Gastrocnemius medialis (tissue), 4 donors: ENCODE results near the gene CCN5. TPM values are rescaled to one million over a fixed set of nuclear protein-coding genes. Genes with fewer than 3 reads are reported as not detected.

Experiments used
- ATAC-seq, 2 donors: fragments of 150-250 bp; one replicate each; pipeline ENCODE4 v1.9.1; 2016
- DNase-seq, 2 donors: peaks; one replicate each; pipeline ENCODE4 v3.0.0-alpha.2; 2019
- H3K27ac ChIP-seq, 4 donors: fragments of 200-600 bp; sonication (generic); 1 replicate in 1 of 4; 2 replicates in 3 of 4; pipeline ENCODE4 v1.5.1; 2016 to 2018; ENCODE audit warnings: mild to moderate bottlenecking in 2 of 4, moderate library complexity in 1 of 4
- H3K27me3 ChIP-seq, 3 donors: fragments of 200-600 bp; sonication (generic) in 2 of 3; 1 replicate in 1 of 3; 2 replicates in 2 of 3; pipeline versions ENCODE4 v1.5.1 to v1.6.0; 2016 to 2019; ENCODE audit warnings: mild to moderate bottlenecking in 1 of 3, moderate library complexity in 1 of 3
- H3K36me3 ChIP-seq, 2 donors: fragments of 200-600 bp; sonication (generic) in 1 of 2; one replicate each; pipeline ENCODE4 v1.5.1; 2017 to 2018
- H3K4me1 ChIP-seq, 2 donors: fragments of 200-600 bp; sonication (generic) in 1 of 2; one replicate each; pipeline ENCODE4 v1.5.1; 2016 to 2017; ENCODE audit warnings: mild to moderate bottlenecking in 2 of 2
- H3K4me3 ChIP-seq, 4 donors: fragments of 200-600 bp; sonication (generic) in 3 of 4; 1 replicate in 1 of 4; 2 replicates in 3 of 4; pipeline ENCODE4 v1.5.1; 2016 to 2019; ENCODE audit warnings: mild to moderate bottlenecking in 2 of 4
- H3K9me3 ChIP-seq, 3 donors: fragments of 200-600 bp; sonication (generic) in 2 of 3; 1 replicate in 1 of 3; 2 replicates in 2 of 3; pipeline ENCODE4 v1.5.1; 2016 to 2019
- POLR2A ChIP-seq, 2 donors: fragments of 450-650 bp; IDR thresholded peaks; one replicate each; pipeline ENCODE4 v1.6.1; 2017; ENCODE audit warnings: antibody characterized with exemption in 2 of 2, mild to moderate bottlenecking in 2 of 2, moderate library complexity in 2 of 2
- in situ Hi-C, 4 donors: fragments of 200-750 bp; cut with MboI; loops; one replicate each; pipeline versions ENCODE4 v1.15.0 to v1.8.0; 2017; ENCODE audit warnings: low sequenced_read_pairs in 4 of 4
- intact Hi-C: fragments of 100-400 bp; cut with DNase I; formaldehyde crosslinking; loops from one replicate; pipeline ENCODE4 v1.15.1; 2023; ENCODE audit warnings: low total_unique reads
- total RNA-seq, 4 donors: library from RNA; depleted of rRNA; stranded (reverse); fragments of >200 nt; gene quantifications; one replicate each; pipeline versions ENCODE4 v1.1.0 to v1.2.3, GENCODE V29; 2016
- TF ChIP-seq, protein P1 (sequence below), 5 experiments: fragments of 450-650 bp in 3 of 5; fragments of 200-600 bp in 2 of 5; sonication (generic) in 2 of 5; IDR thresholded peaks in 4 of 5; conservative IDR thresholded peaks in 1 of 5; 1 replicate in 4 of 5; 2 replicates in 1 of 5; pipeline ENCODE4 v1.5.1; 2016 to 2019; ENCODE audit warnings: antibody characterized with exemption in 5 of 5, mild to moderate bottlenecking in 3 of 5, moderate library complexity in 3 of 5

The CCN5 gene
- total RNA-seq, 4 donors from 2014 or later: 16.4 to 65.3 (median 45.7) TPM

DNA sequence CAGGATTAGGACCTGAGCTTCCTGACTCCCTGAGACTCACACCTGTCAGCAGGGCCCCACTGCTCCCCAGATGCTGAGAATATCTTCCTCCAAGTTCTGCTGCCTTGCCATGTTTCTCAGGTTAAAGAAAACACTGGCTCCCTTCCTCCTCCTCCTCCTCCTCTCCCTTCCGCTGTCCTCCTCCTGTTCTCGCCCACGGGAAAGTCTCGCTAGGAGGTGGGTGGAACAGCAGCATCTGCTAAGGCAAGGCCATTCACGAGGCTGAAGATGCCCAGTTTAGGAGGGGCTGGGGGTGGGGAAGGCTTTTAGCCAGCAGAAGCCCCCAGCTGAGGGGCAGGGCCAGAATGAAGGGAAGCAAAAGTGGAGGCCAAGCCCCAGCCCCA lies 54.3 kb downstream of the CCN5 start:
- Histone ChIP-seq H3K36me3 (no peaks in the 10 kb centered on the region), H3K27ac (no peak overlapping the region), H3K9me3 (no peaks in the 10 kb centered on the region), H3K4me1 (no peaks in the 10 kb centered on the region), H3K4me3 (no peak overlapping the region), H3K27me3 (no peaks in the 10 kb centered on the region)
- no peak for DNase-seq
- TF ChIP-seq, protein P1, sequence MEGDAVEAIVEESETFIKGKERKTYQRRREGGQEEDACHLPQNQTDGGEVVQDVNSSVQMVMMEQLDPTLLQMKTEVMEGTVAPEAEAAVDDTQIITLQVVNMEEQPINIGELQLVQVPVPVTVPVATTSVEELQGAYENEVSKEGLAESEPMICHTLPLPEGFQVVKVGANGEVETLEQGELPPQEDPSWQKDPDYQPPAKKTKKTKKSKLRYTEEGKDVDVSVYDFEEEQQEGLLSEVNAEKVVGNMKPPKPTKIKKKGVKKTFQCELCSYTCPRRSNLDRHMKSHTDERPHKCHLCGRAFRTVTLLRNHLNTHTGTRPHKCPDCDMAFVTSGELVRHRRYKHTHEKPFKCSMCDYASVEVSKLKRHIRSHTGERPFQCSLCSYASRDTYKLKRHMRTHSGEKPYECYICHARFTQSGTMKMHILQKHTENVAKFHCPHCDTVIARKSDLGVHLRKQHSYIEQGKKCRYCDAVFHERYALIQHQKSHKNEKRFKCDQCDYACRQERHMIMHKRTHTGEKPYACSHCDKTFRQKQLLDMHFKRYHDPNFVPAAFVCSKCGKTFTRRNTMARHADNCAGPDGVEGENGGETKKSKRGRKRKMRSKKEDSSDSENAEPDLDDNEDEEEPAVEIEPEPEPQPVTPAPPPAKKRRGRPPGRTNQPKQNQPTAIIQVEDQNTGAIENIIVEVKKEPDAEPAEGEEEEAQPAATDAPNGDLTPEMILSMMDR (IDR thresholded peaks at IDR 0.05 in 4 of 5, conservative IDR thresholded peaks at IDR 0.05 in 1 of 5): no peak
- TF ChIP-seq POLR2A (IDR thresholded peaks at IDR 0.05): no peak
- no peak for ATAC-seq
- intact Hi-C loops (no loop called here), in situ Hi-C loops (no loop called here)

DNA sequence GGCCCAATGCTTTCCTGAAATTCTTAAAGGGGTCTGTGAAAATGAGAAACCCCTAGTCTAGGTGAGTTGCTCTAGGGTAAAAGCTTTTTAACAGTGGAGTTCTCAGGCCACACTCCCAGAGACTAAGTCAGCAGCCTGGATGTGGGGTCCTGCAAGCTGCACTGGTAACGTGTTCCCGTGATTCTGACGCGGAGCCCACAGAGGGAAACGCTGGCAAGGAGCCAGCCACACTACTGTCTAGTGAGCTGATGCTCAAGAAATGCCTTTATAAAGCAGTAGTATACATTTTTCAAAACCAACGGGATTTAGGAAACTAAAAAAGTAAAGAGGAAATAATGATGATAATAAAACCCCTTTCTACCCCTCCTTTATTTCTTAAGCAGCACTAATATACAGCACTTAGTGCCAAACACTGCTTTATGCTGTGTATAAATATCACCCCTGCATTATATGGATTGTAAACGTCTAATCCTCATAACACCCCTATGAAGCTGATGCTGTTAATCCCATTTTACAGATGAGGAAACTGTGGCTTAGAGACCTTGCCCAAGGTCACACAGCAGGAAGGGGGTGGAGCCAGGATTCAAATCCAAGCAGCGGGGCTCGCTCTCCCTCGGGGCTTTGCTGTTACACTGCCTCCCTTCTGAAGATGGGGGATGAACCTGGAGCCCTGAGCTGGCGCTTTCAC lies 55.5 kb downstream of the CCN5 start:
- H3K4me1 ChIP-seq: no peaks in the 10 kb centered on the region
- H3K4me3 ChIP-seq: no peak overlapping the region
- no peaks in the 10 kb centered on the region for H3K27me3 ChIP-seq
- no peaks in the 10 kb centered on the region for H3K36me3 ChIP-seq
- no peak overlapping the region for H3K27ac ChIP-seq
- DNase-seq (no peak), ATAC-seq (no peak)
- intact Hi-C loops: no loop called here
- H3K9me3 ChIP-seq: no peaks in the 10 kb centered on the region
- TF ChIP-seq POLR2A (IDR thresholded peaks at IDR 0.05): no peak
- TF ChIP-seq, protein P1 (IDR thresholded peaks at IDR 0.05 in 4 of 5, conservative IDR thresholded peaks at IDR 0.05 in 1 of 5): no peak
- in situ Hi-C loops: no loop called here

DNA sequence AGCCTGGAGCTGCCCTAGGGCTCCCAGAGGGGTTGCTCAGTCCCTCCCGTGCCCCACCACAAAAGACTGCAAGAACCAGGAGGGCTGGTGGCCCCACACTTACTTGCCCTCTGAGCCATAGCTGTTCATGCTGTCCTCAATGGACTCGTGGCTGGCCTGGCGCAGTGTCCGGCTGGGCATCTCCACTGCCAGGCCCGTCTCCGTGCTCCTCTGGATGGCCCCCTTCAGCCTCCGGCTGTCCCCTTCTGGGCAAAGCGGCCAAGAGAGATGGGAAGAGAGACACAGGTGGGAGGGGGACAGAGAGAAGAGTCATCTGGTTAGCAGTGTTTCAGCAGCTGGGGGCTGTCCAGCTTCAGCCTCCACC lies 56.0 kb downstream of the CCN5 start:
- ATAC-seq: no peak
- intact Hi-C loops: no loop called here

DNA sequence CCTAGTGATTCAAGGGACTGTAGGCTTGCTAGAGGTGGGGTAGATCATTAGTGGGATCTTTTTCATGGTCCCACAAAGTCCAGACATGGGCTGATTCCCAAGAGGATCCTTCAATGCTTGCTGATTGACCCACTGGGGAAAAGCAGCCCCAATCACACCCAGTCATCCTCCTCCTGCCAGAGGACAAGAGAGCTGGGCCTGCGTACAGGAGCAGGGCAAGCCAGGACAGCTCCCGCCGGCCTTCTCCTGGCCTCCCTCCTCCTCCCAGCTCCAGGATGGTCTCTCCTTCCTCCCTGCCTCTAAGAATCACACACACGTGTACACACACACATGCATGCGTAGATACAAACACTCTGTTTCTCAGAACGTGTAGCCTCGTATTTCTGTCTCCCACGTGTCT lies 57.5 kb downstream of the CCN5 start:
- intact Hi-C loops: no loop called here
- in situ Hi-C loops: no loop called here
- no peaks in the 10 kb centered on the region for H3K27me3 ChIP-seq
- no peaks in the 10 kb centered on the region for H3K9me3 ChIP-seq
- H3K27ac ChIP-seq: no peak overlapping the region
- H3K4me3 ChIP-seq: no peak overlapping the region
- DNase-seq (no peak), ATAC-seq (no peak)
- TF ChIP-seq, protein P1 (IDR thresholded peaks at IDR 0.05 in 4 of 5, conservative IDR thresholded peaks at IDR 0.05 in 1 of 5): no peak
- no peak for TF ChIP-seq POLR2A (IDR thresholded peaks at IDR 0.05)
- no peaks in the 10 kb centered on the region for H3K4me1 ChIP-seq
- no peaks in the 10 kb centered on the region for H3K36me3 ChIP-seq

More for the DNA sequence above, 56.0 kb downstream of the CCN5 start:
- Histone ChIP-seq H3K4me3 (no peak overlapping the region), H3K27me3 (no peaks in the 10 kb centered on the region), H3K4me1 (no peaks in the 10 kb centered on the region), H3K36me3 (no peaks in the 10 kb centered on the region), H3K9me3 (no peaks in the 10 kb centered on the region), H3K27ac (no peak overlapping the region)
- TF ChIP-seq, protein P1 (IDR thresholded peaks at IDR 0.05 in 4 of 5, conservative IDR thresholded peaks at IDR 0.05 in 1 of 5): no peak
- TF ChIP-seq POLR2A (IDR thresholded peaks at IDR 0.05): no peak
- DNase-seq: no peak
- in situ Hi-C loops: no loop called here
